Ovary (tissue), 9 donors: Measurements from ENCODE around the gene TP53. TPM values are rescaled to one million over a fixed set of nuclear protein-coding genes. Genes with fewer than 3 reads are reported as not detected.

ENCODE experiments used
- DNase-seq, 5 donors: peaks; one replicate each; pipeline ENCODE4 v3.0.0-alpha.2; 2019 to 2020
- H3K27ac ChIP-seq, 2 donors: fragments of 200-600 bp; one replicate each; pipeline versions ENCODE4 v1.5.1 to v1.8.0; 2019 to 2022
- H3K27me3 ChIP-seq: fragments of 200-600 bp; one replicate; pipeline ENCODE4 v1.8.0; 2022
- H3K36me3 ChIP-seq: fragments of 200-600 bp; sonication (generic); one replicate; pipeline ENCODE4 v1.5.1; 2019
- H3K4me1 ChIP-seq: one replicate; pipeline ENCODE4 v1.8.1; 2013; ENCODE audit warnings: mild to moderate bottlenecking, moderate library complexity; ENCODE audit not compliant: insufficient read depth
- H3K4me3 ChIP-seq: fragments of 200-600 bp; sonication (generic); one replicate; pipeline ENCODE4 v1.5.1; 2017
- H3K9me3 ChIP-seq, 2 donors: fragments of 200-600 bp in 1 of 2; sonication (generic) in 1 of 2; one replicate each; pipeline versions ENCODE4 v1.5.1 to v1.8.1; 2013 to 2019; ENCODE audit warnings: mild to moderate bottlenecking in 1 of 2, moderate library complexity in 1 of 2
- EP300 ChIP-seq: sonication (generic); formaldehyde crosslinking; IDR thresholded peaks from one replicate; pipeline ENCODE4 v1.6.1; 2017; ENCODE audit warnings: antibody characterized with exemption
- POLR2A ChIP-seq: fragments of 450-650 bp; IDR thresholded peaks from one replicate; pipeline ENCODE4 v1.6.1; 2017; ENCODE audit warnings: antibody characterized with exemption, mild to moderate bottlenecking, moderate library complexity
- WGBS, 3 donors: extraction: QIAGEN DNeasy Blood & Tissue Kit in 1 of 3; methylation state at CpG; one replicate each; pipeline versions ENCODE4 v1.1.5 to v1.1.7; 2013 to 2017; 5-methylcytosine and 5-hydroxymethylcytosine counted together
- intact Hi-C, 4 donors: fragments of 100-400 bp; cut with DNase I; formaldehyde crosslinking; loops; one replicate each; pipeline versions ENCODE4 v1.11.0 to v1.15.1; 2022 to 2023
- polyA plus RNA-seq, 2 donors: library from polyadenylated mRNA; stranded (reverse); fragments of 200-250 nt in 1 of 2; fragments of 350-450 nt in 1 of 2; fragmentation: Illumina TruSeq in 1 of 2; extraction: RNeasy Lipid Tissue Mini Kit (QIAGEN cat#74804) in 1 of 2; gene quantifications; one replicate each; pipeline ENCODE4 v1.2.3, GENCODE V29; 2013 to 2014
- total RNA-seq, 7 donors: library from RNA; depleted of rRNA in 2 of 7; stranded (reverse); fragments of >200 nt in 2 of 7; fragmentation: NEBNext Ultra II Directional in 3 of 7; extraction: Animal tissue kit (Norgen Biotek cat#: 25700) in 3 of 7; gene quantifications; one replicate each; pipeline versions ENCODE4 v1.1.0 to v1.2.4, GENCODE V29; 2016 to 2023
- TF ChIP-seq, protein P1 (sequence below), 3 donors: fragments of 450-650 bp in 2 of 3; fragments of 200-600 bp in 1 of 3; IDR thresholded peaks; one replicate each; pipeline versions ENCODE4 v1.5.1 to v1.8.0; 2016 to 2022; ENCODE audit warnings: antibody characterized with exemption in 3 of 3, mild to moderate bottlenecking in 1 of 3
- donor health status: DM: no; HTN: no; CAD: no; lungs with moderate emphysema.
- donor health status: DM: no; HTN: no; CAD: no.
- donor health status: Bipolar disorder and iron deficiency.
- donor health status: DM: yes; HTN: yes; CAD: no.
- donor health status: DM: no; HTN: no; CAD: no.
- donor health status: DM: yes; HTN: yes; CAD: no.

The TP53 gene
- total and polyA plus RNA-seq, 9 donors = 16.3 to 124 (median 72.6) TPM

GRCh38 chr17:7721612-7722011 is 34.3 kb upstream of the TP53 start:
- no peak overlapping the region for H3K4me3 ChIP-seq
- H3K9me3 ChIP-seq = no peaks in the 10 kb centered on the region
- no peaks in the 10 kb centered on the region for H3K36me3 ChIP-seq
- DNase-seq = no peak
- no peaks in the 10 kb centered on the region for H3K27me3 ChIP-seq
- TF ChIP-seq EP300 (no peak), POLR2A (no peak)
- TF ChIP-seq, protein P1, sequence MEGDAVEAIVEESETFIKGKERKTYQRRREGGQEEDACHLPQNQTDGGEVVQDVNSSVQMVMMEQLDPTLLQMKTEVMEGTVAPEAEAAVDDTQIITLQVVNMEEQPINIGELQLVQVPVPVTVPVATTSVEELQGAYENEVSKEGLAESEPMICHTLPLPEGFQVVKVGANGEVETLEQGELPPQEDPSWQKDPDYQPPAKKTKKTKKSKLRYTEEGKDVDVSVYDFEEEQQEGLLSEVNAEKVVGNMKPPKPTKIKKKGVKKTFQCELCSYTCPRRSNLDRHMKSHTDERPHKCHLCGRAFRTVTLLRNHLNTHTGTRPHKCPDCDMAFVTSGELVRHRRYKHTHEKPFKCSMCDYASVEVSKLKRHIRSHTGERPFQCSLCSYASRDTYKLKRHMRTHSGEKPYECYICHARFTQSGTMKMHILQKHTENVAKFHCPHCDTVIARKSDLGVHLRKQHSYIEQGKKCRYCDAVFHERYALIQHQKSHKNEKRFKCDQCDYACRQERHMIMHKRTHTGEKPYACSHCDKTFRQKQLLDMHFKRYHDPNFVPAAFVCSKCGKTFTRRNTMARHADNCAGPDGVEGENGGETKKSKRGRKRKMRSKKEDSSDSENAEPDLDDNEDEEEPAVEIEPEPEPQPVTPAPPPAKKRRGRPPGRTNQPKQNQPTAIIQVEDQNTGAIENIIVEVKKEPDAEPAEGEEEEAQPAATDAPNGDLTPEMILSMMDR (IDR thresholded peaks at IDR 0.05) = no peak
- WGBS, 3 donors = 64 to 70% (median 64%) methylated on average over 2 of the region's 2 CpGs
- H3K27ac ChIP-seq = no peak overlapping the region
- H3K4me1 ChIP-seq = peaks cover 3% of the 10 kb centered on the region
- intact Hi-C loops = no loop called here

- no peak overlapping the region for H3K4me3 ChIP-seq
These were observed 32.8 kb upstream of the TP53 start for GRCh38 chr17:7720125-7720524.

GRCh38 chr17:7719661-7720060 is 32.4 kb upstream of the TP53 start:
- intact Hi-C loops = no loop called here
- TF ChIP-seq, protein P1 (IDR thresholded peaks at IDR 0.05) = no peak
- TF ChIP-seq EP300 (no peak), POLR2A (no peak)
- H3K36me3 ChIP-seq = no peaks in the 10 kb centered on the region
- DNase-seq = no peak
- 69 to 73% (median 70%) methylated on average over 9 of the region's 9 CpGs for WGBS, 3 donors
- H3K9me3 ChIP-seq = no peaks in the 10 kb centered on the region
- no peaks in the 10 kb centered on the region for H3K27me3 ChIP-seq
- H3K4me3 ChIP-seq = no peak overlapping the region
- peaks cover 3% of the 10 kb centered on the region for H3K4me1 ChIP-seq
- H3K27ac ChIP-seq = no peak overlapping the region

More at GRCh38 chr17:7720125-7720524, 32.8 kb upstream of the TP53 start:
- intact Hi-C loops = no loop called here
- Histone ChIP-seq H3K9me3 (no peaks in the 10 kb centered on the region), H3K4me1 (peaks cover 3% of the 10 kb centered on the region), H3K36me3 (no peaks in the 10 kb centered on the region), H3K27ac (no peak overlapping the region), H3K27me3 (no peaks in the 10 kb centered on the region)
- 29 to 37% (median 30%) methylated on average over 4 of the region's 4 CpGs for WGBS, 3 donors
- no peak for DNase-seq
- TF ChIP-seq POLR2A = no peak
- TF ChIP-seq, protein P1 (IDR thresholded peaks at IDR 0.05) = no peak
- TF ChIP-seq EP300 = no peak

DNA sequence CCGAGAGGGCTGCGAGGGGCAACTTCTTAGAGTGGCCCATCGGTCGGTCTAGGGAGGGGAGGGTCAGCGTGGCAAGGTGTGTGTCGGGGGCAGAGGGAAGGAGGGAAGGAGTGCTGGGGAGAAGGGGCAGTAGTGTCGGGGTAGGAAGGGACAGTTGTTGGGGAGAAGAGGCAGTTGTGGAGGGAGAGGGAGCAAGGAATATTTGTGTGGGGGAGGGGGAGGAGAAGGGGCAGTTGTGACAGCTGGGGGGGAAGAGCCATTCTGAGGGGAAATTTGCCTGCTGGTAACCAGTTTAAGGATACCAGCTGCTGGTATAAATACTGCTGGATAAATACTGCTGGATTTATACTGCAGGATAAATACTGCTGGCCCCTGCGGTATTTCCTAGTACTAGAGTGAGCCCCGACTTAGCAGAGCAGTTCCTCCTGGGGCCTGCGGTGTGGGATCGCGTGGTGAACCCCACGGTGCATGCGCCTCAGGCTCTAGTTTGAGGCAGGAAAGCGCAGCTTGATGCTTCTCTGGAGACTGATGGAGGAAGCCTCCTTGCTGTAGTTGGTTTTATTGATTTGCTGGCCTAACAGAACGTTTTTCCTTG is 30.6 kb upstream of the TP53 start:
- Histone ChIP-seq H3K9me3 (no peaks in the 10 kb centered on the region), H3K27me3 (no peaks in the 10 kb centered on the region), H3K4me3 (peak overlapping the region; percentile 46), H3K4me1 (peaks cover 3% of the 10 kb centered on the region), H3K36me3 (no peaks in the 10 kb centered on the region), H3K27ac (no peak overlapping the region)
- TF ChIP-seq POLR2A (no peak), EP300 (no peak)
- TF ChIP-seq, protein P1 (IDR thresholded peaks at IDR 0.05) = no peak
- intact Hi-C loops = no loop called here
- 5 to 6% (median 5%) methylated on average over 16 of the region's 16 CpGs for WGBS, 3 donors
- DNase-seq = no peak
